A549 (cell line): Measurements from ENCODE around the gene SEC22C. TPM values are rescaled to one million over a fixed set of nuclear protein-coding genes. Genes with fewer than 3 reads are reported as not detected.
A peak's percentile ranks its signal among the peaks of the same experiment; 100 is the strongest.

Experiments
- ATAC-seq, 2 experiments: fragments of 200-7000 bp in 1 of 2; fragments of >200 bp in 1 of 2; cut with Nextera tagmentation in 1 of 2; cut with Tn5 transposase in 1 of 2; 3 replicates each; pipeline versions ENCODE4 v1.8.0 to v1.9.1; 2018 to 2020; ENCODE audit warnings: mild to moderate bottlenecking in 1 of 2, moderate library complexity in 1 of 2
- CTCF ChIA-PET: fragments of 300-600 bp; sonication (Branson Sonifier 250); formaldehyde crosslinking; extraction: SDS; loops from one replicate; lab custom pipeline; 2021; ENCODE audit warnings: antibody characterized with exemption, inconsistent platforms; lab: Yijun Ruan, JAX
- POLR2A ChIA-PET: fragments of 350-600 bp; formaldehyde crosslinking; extraction: SDS; loops from one replicate; lab custom pipeline; 2021; ENCODE audit warnings: antibody characterized with exemption, inconsistent platforms; lab: Yijun Ruan, JAX
- DNase-seq, 2 experiments: peaks; one replicate each; pipeline versions ENCODE4 v3.0.0 to v3.0.0-alpha.2; 2011 to 2016; ENCODE audit warnings: low read depth in 1 of 2, low spot score in 1 of 2
- FAIRE-seq: peaks from 2 replicates; lab custom pipeline; 2011; peaks lifted over from hg19 to GRCh38; lab: Jason Lieb, UNC
- H3K27ac ChIP-seq, 2 experiments: fragments of >200 bp; sonication (Bioruptor Twin); formaldehyde crosslinking; 3 replicates each; pipeline ENCODE4 v1.5.1; 2016 to 2017
- H3K4me1 ChIP-seq: fragments of >200 bp; sonication (Bioruptor Twin); formaldehyde crosslinking; 3 replicates; pipeline ENCODE4 v1.6.1; 2016
- H3K4me2 ChIP-seq: fragments of >200 bp; sonication (Bioruptor Twin); formaldehyde crosslinking; 3 replicates; pipeline ENCODE4 v1.6.1; 2016
- H3K4me3 ChIP-seq: fragments of >200 bp; sonication (Bioruptor Twin); formaldehyde crosslinking; 3 replicates; pipeline ENCODE4 v1.5.1; 2016
- H3K9me3 ChIP-seq: fragments of >200 bp; sonication (Bioruptor Twin); formaldehyde crosslinking; 3 replicates; pipeline ENCODE4 v1.6.1; 2016
- BCL3 ChIP-seq: fragments of >200 bp; sonication (Bioruptor Twin); formaldehyde crosslinking; IDR thresholded peaks from 3 replicates; pipeline ENCODE4 v1.6.1; 2016
- CBX8 ChIP-seq: fragments of 200-600 bp; sonication (generic); IDR thresholded peaks from 2 replicates; pipeline ENCODE4 v1.6.1; 2016
- CEBPB ChIP-seq, 2 experiments: fragments of >200 bp in 1 of 2; sonication (Bioruptor Twin) in 1 of 2; formaldehyde crosslinking in 1 of 2; IDR thresholded peaks; 2 replicates each; pipeline ENCODE4 v1.6.1; 2012 to 2016
- CHD4 ChIP-seq: fragments of 200-600 bp; sonication (generic); IDR thresholded peaks from 2 replicates; pipeline ENCODE4 v1.6.1; 2016; ENCODE audit warnings: antibody characterized with exemption, mild to moderate bottlenecking, borderline replicate concordance
- CTCF ChIP-seq: fragments of >200 bp; sonication (Bioruptor Twin); formaldehyde crosslinking; IDR thresholded peaks from 3 replicates; pipeline ENCODE4 v1.5.1; 2016
- ELK1 ChIP-seq: fragments of 150-350 bp; IDR thresholded peaks from 2 replicates; pipeline ENCODE4 v1.6.1; 2014; ENCODE audit warnings: low read depth, mild to moderate bottlenecking, low read length
- EP300 ChIP-seq, 2 experiments: fragments of >200 bp; sonication (Bioruptor Twin); formaldehyde crosslinking; IDR thresholded peaks; 2 replicates in 1 of 2; 3 replicates in 1 of 2; pipeline ENCODE4 v1.6.1; 2016 to 2017
- HDAC2 ChIP-seq: fragments of 200-600 bp; sonication (generic); IDR thresholded peaks from 2 replicates; pipeline ENCODE4 v1.6.1; 2016
- HES2 ChIP-seq: fragments of >200 bp; sonication (Bioruptor Twin); formaldehyde crosslinking; IDR thresholded peaks from 2 replicates; pipeline ENCODE4 v1.6.1; 2016
- MAFK ChIP-seq: fragments of 450-650 bp; IDR thresholded peaks from 2 replicates; pipeline ENCODE4 v1.6.1; 2014; ENCODE audit not compliant: partially characterized antibody
- MAX ChIP-seq: IDR thresholded peaks from 2 replicates; pipeline ENCODE4 v1.6.1; 2012
- MAZ ChIP-seq: fragments of 150-350 bp; IDR thresholded peaks from 2 replicates; pipeline ENCODE4 v1.6.1; 2014; ENCODE audit warnings: antibody characterized with exemption, low read depth, low read length, borderline replicate concordance
- NFE2L2 ChIP-seq: fragments of 150-350 bp; conservative IDR thresholded peaks from 2 replicates; pipeline ENCODE4 v1.6.1; 2014; ENCODE audit warnings: low read length
- ZC3H11A ChIP-seq: fragments of 450-650 bp; IDR thresholded peaks from 2 replicates; pipeline ENCODE4 v1.6.1; 2014; ENCODE audit warnings: antibody characterized with exemption, mild to moderate bottlenecking
- WGBS: methylation state at CpG from one replicate; pipeline ENCODE4 v1.1.6; 2017; ENCODE audit errors: missing lambda C conversion rate; 5-methylcytosine and 5-hydroxymethylcytosine counted together
- polyA plus RNA-seq, 4 experiments: library from polyadenylated mRNA; depleted of rRNA in 3 of 4; stranded (reverse); fragments of >200 nt; fragmentation: RNase III in 1 of 4; extraction: RNeasy Plus Mini Kit Qiagen cat#74134 plus additional on column Dnase treatment in 1 of 4; gene quantifications; 2 replicates in 3 of 4; 3 replicates in 1 of 4; pipeline ENCODE4 v1.2.3, GENCODE V29; 2011 to 2017

SEC22C gene
- polyA plus RNA-seq, 2 of the 4 experiments (the other 2 are of a cell fraction), result 31.0 to 36.2 TPM

GRCh38 chr3:42589382-42590109, 7.8 kb upstream of the SEC22C start:
- FAIRE-seq, result no peak
- POLR2A ChIA-PET, result interaction anchor here (1.2 to 2.9 kb wide), 2 partner anchors 8 to 11 kb away, joined by 17 to 47 read pairs; partner anchors contain the start of genes NKTR and SEC22C
- Histone ChIP-seq H3K4me3 (peak overlapping the region; percentile 89), H3K4me1 (peaks cover 13% of the 10 kb centered on the region), H3K4me2 (peak overlapping the region; percentile 93), H3K9me3 (no peaks in the 10 kb centered on the region), H3K27ac (peak overlapping the region; percentile 79 to 90)
- TF ChIP-seq CBX8 (no peak), HDAC2 (no peak), EP300 (IDR thresholded peaks at IDR 0.05) (no peak), CHD4 (no peak), ZC3H11A (no peak), CTCF (no peak), ELK1 (no peak), BCL3 (no peak), NFE2L2 (no peak), CEBPB (IDR thresholded peaks at IDR 0.05) (no peak)
- no peak for ATAC-seq
- DNase-seq, result no peak
- CTCF ChIA-PET, result interaction anchor here (1.5 kb wide), 1 partner anchor 17 kb away, joined by 3 read pairs; no protein-coding TSS in a partner anchor
- WGBS, result 93% methylated on average over 20 of the region's 20 CpGs

- H3K4me3 ChIP-seq, result no peak overlapping the region
- 89% methylated on average over 5 of the region's 5 CpGs for WGBS
- no peak for FAIRE-seq
- ATAC-seq, result no peak
- no peak for TF ChIP-seq MAX
- H3K4me2 ChIP-seq, result no peak overlapping the region
- ChIA-PET POLR2A (no interaction called here), CTCF (interaction anchor here (0.7 to 1.3 kb wide), 2 partner anchors 16 to 17 kb away, joined by 3 read pairs; no protein-coding TSS in a partner anchor)
- no peak overlapping the region for H3K27ac ChIP-seq
- H3K4me1 ChIP-seq, result peaks cover 13% of the 10 kb centered on the region
- no peak for DNase-seq
- H3K9me3 ChIP-seq, result no peaks in the 10 kb centered on the region
Observed at GRCh38 chr3:42588625-42589024, 6.9 kb upstream of the SEC22C start.

GRCh38 chr3:42582474-42583070, 805 bp upstream of the SEC22C start:
- ATAC-seq, result no peak
- WGBS, result 3% methylated on average over 3 of the region's 3 CpGs
- H3K9me3 ChIP-seq, result no peaks in the 10 kb centered on the region
- no peak for FAIRE-seq
- peak overlapping the region; percentile 88 to 97 for H3K27ac ChIP-seq
- H3K4me2 ChIP-seq, result peak overlapping the region; percentile 95
- DNase-seq, result no peak
- ChIA-PET POLR2A (interaction anchor here (1.8 to 2.4 kb wide), 2 partner anchors 8 to 18 kb away, joined by 8 to 17 read pairs; partner anchors contain the start of genes NKTR and SS18L2), CTCF (interaction anchor here (1.1 to 1.6 kb wide), 3 partner anchors 18 to 299 kb away, joined by 3 read pairs; partner anchors contain the start of gene NKTR)
- H3K4me3 ChIP-seq, result peak overlapping the region; percentile 71
- no peak for TF ChIP-seq HES2
- no peak for TF ChIP-seq MAFK
- TF ChIP-seq MAZ, result no peak
- peaks cover 20% of the 10 kb centered on the region for H3K4me1 ChIP-seq
